Dermis blood vessel endothelial cell (primary cell): ENCODE measurements around the gene KAZN. TPM values are rescaled to one million over a fixed set of nuclear protein-coding genes. Genes with fewer than 3 reads are reported as not detected.

Experiments
- DNase-seq: peaks from one replicate; pipeline ENCODE4 v3.0.0; 2010
- total RNA-seq: library from RNA; depleted of rRNA; stranded (reverse); fragments of >200 nt; gene quantifications from 2 replicates; pipeline ENCODE4 v1.2.3, GENCODE V29; 2014

Gene KAZN
- total RNA-seq, 1 donor from 2014 or later = 1.9 TPM

- DNase-seq = no peak
Observed at GRCh38 chr1:15100880-15101760, 502.6 kb downstream of the KAZN start.

- DNase-seq = no peak
Observed at GRCh38 chr1:15101801-15102200, 503.3 kb downstream of the KAZN start.

- DNase-seq = no peak
Observed at GRCh38 chr1:15102646-15103045, 504.2 kb downstream of the KAZN start.

- no peak for DNase-seq
Observed at GRCh38 chr1:15103211-15103610, 504.7 kb downstream of the KAZN start.

- no peak for DNase-seq
Observed at GRCh38 chr1:15103906-15104305, 505.4 kb downstream of the KAZN start.

- DNase-seq = no peak
Observed at GRCh38 chr1:15104768-15105167, 506.3 kb downstream of the KAZN start.

GRCh38 chr1:15106608-15107007 is 508.1 kb downstream of the KAZN start:
- DNase-seq = peak; percentile 47

- DNase-seq = no peak
Observed at GRCh38 chr1:15107058-15107687, 508.7 kb downstream of the KAZN start.

GRCh38 chr1:15107911-15108310 is 509.4 kb downstream of the KAZN start:
- no peak for DNase-seq

GRCh38 chr1:15110128-15110866 is 511.8 kb downstream of the KAZN start:
- no peak for DNase-seq

- DNase-seq = no peak
Observed at GRCh38 chr1:15110867-15111230, 512.4 kb downstream of the KAZN start.

- DNase-seq = no peak
Observed at GRCh38 chr1:15113146-15113545, 514.7 kb downstream of the KAZN start.

- no peak for DNase-seq
Observed at GRCh38 chr1:15114884-15115283, 516.4 kb downstream of the KAZN start.

GRCh38 chr1:15115542-15116330 is 517.3 kb downstream of the KAZN start:
- DNase-seq = no peak

- DNase-seq = no peak
Observed at GRCh38 chr1:15116966-15117365, 518.5 kb downstream of the KAZN start.

GRCh38 chr1:15117671-15118325 is 519.3 kb downstream of the KAZN start:
- DNase-seq = no peak

GRCh38 chr1:15118579-15118978 is 520.1 kb downstream of the KAZN start:
- DNase-seq = no peak

- no peak for DNase-seq
Observed at GRCh38 chr1:15120251-15120945, 521.9 kb downstream of the KAZN start.

- DNase-seq = no peak
Observed at GRCh38 chr1:15122331-15122730, 523.8 kb downstream of the KAZN start.

GRCh38 chr1:15123270-15123669 is 524.8 kb downstream of the KAZN start:
- no peak for DNase-seq

GRCh38 chr1:15123925-15124324 is 525.4 kb downstream of the KAZN start:
- DNase-seq = no peak
